ENCODE measurements around the gene KIF20B.

The KIF20B gene

GRCh38 chr10:89666138-89666537 is 35.3 kb upstream of the KIF20B start:
- TF ChIP-seq CTCF (IDR thresholded peaks at IDR 0.05; ENCODE audit: low read depth, low read length), result no peak
- H3K4me3 ChIP-seq (replicated peaks in 1 of 2; ENCODE audit: low read depth in 2 of 2, low read length in 2 of 2), result no peak overlapping the region
- DNase-seq (ENCODE audit: low read depth in 2 of 2), result no peak

GRCh38 chr10:89668386-89669071 is 32.9 kb upstream of the KIF20B start:
- DNase-seq (ENCODE audit: low read depth in 2 of 2), result no peak
- no peak overlapping the region for H3K4me3 ChIP-seq (replicated peaks in 1 of 2; ENCODE audit: low read depth in 2 of 2, low read length in 2 of 2)
- TF ChIP-seq CTCF (IDR thresholded peaks at IDR 0.05; ENCODE audit: low read depth, low read length), result no peak

GRCh38 chr10:89669985-89670384 is 31.4 kb upstream of the KIF20B start:
- DNase-seq (ENCODE audit: low read depth in 2 of 2), result no peak
- H3K4me3 ChIP-seq (replicated peaks in 1 of 2; ENCODE audit: low read depth in 2 of 2, low read length in 2 of 2), result no peak overlapping the region
- no peak for TF ChIP-seq CTCF (IDR thresholded peaks at IDR 0.05; ENCODE audit: low read depth, low read length)

GRCh38 chr10:89670926-89671325 is 30.5 kb upstream of the KIF20B start:
- H3K4me3 ChIP-seq (replicated peaks in 1 of 2; ENCODE audit: low read depth in 2 of 2, low read length in 2 of 2), result no peak overlapping the region
- DNase-seq (ENCODE audit: low read depth in 2 of 2), result no peak
- TF ChIP-seq CTCF (IDR thresholded peaks at IDR 0.05; ENCODE audit: low read depth, low read length), result no peak

GRCh38 chr10:89677341-89677740 is 24.0 kb upstream of the KIF20B start:
- H3K4me3 ChIP-seq (replicated peaks in 1 of 2; ENCODE audit: low read depth in 2 of 2, low read length in 2 of 2), result no peak overlapping the region
- DNase-seq (ENCODE audit: low read depth in 2 of 2), result no peak
- TF ChIP-seq CTCF (IDR thresholded peaks at IDR 0.05; ENCODE audit: low read depth, low read length), result no peak

GRCh38 chr10:89679986-89680385 is 21.4 kb upstream of the KIF20B start:
- TF ChIP-seq CTCF (IDR thresholded peaks at IDR 0.05; ENCODE audit: low read depth, low read length), result no peak
- DNase-seq (ENCODE audit: low read depth in 2 of 2), result no peak
- H3K4me3 ChIP-seq (replicated peaks in 1 of 2; ENCODE audit: low read depth in 2 of 2, low read length in 2 of 2), result no peak overlapping the region

GRCh38 chr10:89683883-89684282 is 17.5 kb upstream of the KIF20B start:
- TF ChIP-seq CTCF (IDR thresholded peaks at IDR 0.05; ENCODE audit: low read depth, low read length), result no peak
- no peak for DNase-seq (ENCODE audit: low read depth in 2 of 2)
- no peak overlapping the region for H3K4me3 ChIP-seq (replicated peaks in 1 of 2; ENCODE audit: low read depth in 2 of 2, low read length in 2 of 2)
